ENCODE data around the gene SLC7A6OS.

SLC7A6OS gene

DNA sequence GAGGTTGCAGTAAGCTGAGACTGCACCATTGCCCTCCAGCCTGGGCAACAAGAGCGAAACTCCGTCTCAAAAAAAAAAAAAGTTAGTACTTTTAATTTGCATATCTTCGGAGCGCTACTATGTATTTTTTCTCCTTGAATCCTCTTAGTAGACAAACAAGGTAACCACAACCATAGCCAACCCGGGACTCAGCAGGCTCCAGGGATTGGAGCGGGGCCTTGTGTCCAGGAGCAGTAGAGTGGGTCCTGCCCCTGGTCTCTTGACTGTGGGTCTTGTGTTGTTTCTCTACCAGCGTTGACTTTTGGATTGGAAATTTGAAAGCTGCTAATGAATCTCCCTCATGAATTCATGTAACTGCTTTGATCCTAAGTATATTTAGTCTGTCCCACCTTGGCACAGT lies 32.4 kb upstream of the SLC7A6OS start:
- DNase-seq = no peak

DNA sequence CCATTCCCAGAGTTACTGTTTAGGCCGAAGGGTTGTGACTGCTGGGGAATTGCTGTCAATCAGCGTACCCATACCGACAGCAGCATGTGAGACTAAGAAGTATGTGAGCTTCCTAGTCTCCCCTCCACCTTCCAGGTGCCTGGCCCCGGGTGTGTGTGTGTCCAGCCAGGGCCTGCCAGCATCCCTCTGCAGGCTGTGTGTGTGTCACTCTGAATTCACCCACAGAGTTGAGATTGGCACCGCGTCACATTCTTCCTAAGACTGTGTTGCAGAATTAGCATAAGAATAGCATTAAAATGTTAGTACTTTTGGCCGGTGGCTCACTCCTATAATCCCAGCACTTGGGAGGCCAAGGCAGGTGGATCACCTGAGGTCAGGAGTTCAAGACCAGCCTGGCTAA lies 31.9 kb upstream of the SLC7A6OS start:
- DNase-seq = no peak

DNA sequence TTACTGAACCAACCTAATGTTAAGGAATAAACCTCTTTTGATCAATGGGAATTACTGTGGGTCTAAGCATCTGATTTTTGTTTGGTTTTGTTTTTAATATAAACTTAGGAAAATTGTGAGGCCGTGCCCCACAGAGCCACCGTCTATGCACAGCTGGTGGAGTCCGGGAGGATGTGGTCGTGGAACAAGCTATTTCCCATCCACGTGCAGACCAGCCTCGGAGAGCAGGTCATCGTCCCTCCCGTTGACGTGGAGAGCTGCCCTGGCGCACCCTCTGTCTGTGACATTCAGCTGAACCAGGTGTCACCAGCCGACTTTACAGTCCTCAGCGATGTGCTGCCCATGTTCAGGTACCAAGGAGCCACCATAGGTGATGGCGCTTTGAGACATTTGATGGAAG lies 28.5 kb upstream of the SLC7A6OS start:
- no peak for DNase-seq

DNA sequence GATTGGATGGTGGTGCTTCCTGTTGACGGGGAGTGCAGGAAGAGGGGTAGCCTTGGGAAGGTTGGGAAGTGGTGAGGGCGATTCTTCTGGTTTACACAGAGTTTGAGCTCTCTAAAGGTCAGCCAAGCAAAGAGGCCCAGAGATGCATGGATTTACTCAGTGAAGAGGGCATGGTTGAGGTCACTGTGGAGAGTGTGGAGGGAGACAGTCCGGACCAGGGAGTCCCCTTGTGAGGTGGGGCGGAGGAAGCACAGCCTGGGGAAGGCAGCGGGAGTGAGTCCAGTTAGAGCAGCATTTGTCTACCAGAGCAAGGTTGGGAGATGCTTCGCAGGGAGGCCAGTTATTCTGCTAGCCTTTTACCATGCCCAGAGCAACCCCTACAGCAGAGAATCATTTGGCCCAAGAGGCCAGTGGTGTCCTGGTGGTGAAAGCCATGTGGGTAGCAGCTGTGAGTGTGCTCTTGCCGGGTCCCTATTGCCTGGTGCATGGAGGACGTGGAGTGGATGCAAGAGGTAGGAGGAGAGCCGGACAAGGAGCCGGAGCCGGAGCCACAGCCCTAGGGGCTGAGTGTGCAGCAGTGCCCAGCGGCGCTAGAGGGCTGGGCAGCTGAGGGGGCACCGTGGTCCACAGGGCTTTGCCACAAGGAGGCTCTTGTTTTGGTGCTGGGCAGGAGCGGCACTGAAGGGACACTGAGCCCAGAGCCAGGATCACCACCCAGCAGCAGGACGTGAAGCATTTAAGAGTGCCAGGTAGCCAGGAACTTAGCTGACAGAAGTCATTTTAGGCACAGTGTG lies 27.8 kb upstream of the SLC7A6OS start:
- no peak for DNase-seq

DNA sequence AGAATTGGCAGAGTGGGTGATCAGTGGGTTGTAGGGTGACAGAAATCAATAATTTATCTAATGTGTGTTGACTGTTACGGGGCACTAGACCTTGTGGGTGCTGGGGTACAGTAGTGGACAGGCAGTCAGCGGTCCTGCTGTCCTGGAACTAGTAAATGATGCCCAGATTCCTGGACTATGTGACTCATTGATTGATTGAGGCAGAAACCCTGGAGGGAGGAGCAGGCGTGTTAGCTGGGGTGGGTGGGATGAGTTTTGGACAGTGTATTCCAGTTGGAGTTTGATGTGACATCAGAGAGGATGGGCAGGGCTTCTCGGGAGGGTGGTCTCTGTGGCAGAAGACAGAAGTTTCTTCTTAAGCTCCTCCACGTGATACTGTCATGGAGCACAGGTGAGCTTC lies 24.4 kb upstream of the SLC7A6OS start:
- DNase-seq = no peak

DNA sequence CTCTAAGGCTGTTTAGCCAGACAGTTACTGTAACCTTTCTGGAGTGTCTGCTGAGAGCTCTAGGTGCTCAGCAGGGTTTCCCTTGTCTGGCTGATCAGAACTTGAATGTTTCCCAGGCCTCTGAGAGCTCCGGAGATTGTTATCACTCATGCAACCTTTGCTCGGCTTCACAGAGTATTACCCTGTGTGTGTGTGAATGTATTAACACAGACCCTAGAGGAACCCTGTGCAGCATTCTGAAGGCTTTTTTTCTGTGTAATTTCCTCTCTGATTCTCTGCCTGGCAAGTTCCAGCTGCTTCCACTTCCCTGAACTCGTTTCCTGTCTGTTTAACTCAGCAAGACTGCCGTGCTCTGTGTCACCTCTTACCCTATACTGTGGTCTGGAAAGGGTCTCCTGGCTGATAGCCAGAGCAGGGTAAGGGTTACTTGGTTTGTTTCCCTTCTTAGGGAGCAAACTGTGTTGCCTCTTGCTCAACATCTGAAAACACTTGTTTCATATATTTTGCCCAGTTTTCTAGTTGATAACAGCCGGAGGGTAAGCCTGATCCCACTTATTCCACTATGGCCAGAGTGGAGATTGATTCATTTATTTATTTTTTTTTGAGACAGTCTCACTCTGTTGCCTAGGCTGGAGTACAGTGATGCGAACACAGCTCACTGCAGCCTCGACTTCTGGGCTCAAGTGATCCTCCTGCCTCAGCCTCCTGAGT lies 21.8 kb upstream of the SLC7A6OS start:
- DNase-seq = no peak

DNA sequence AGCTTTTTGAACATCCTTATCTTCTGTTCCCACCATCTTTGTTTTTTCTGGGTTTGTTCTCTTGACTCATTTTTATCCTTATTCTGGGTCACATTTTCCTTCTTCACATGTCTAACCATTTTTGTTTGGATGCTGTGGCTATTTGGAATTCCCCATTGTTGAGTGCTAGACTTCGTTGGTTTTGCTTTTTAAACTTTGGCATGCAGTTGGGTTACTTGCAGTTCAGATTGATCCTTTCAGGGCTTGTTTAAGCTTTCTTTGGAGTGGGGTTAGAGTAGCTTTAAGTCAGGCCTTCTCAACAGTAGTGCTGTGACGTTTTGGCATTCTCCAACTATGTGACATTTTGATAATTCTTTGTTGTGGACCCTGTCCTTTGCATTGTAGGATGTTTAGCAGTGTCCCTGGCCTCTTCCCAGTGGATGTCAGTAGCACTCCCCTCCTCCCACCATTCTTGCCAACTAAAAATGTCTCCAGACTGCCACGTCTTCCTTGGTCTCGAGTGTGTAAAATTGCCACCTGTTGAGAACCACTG lies 21.2 kb upstream of the SLC7A6OS start:
- no peak for DNase-seq

DNA sequence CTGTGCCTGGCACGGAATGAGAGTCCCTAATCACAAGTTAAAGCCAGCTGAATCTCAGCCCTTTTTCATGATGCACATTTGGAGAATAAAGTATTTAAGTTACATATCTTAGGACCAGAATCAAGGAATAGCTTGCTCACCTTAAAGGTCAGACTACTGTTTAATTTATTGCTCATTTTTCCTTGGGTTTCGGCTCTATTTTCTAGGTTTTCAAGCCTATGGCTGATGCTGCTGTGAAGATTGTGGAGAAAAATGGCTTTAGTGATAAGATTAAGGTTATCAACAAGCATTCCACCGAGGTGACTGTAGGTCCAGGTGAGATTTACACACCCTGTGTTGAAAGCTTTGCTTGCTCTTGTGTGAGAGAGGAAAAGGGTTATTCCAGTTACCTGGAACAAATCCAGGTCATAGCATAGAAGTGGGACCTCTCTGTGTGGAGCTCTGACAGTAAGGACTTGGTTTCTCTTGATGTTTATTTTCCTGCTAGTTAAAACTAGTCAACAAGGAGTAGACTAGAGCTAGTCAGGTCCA lies 18.2 kb upstream of the SLC7A6OS start:
- DNase-seq = no peak

DNA sequence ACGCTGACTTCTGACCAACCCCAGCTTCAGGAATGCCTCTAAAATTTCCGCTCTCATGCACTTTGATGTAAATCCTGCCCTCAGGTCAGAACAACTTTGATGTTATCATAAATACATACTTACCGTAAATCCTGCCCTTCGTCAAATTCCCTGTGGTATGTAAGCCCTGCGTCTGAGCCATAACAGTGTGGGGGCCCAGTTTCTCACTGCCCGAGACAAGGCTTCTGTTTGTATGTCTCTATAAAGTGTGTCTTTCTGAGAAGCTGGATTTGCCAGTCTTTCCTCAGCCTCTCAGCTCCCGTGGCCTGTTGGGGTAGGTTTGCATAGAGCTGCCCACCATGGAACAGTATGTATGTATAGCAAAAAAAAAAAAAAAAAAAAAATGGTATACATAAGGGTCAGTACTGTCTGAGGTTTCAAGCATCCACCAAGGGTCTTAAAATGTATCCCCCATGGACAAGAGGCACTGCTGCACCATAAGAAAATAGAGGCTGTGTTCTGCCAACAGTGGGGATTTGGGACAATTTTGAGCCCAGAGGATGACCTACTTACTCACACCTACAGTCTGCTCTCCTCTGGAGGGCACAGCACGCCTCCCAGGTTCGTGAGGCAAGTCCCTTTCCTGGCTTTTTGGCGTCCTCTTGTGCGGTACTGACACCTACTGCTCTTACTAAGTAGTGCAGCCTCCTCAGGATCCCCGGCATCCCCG lies 17.6 kb upstream of the SLC7A6OS start:
- DNase-seq = peak; percentile 84

DNA sequence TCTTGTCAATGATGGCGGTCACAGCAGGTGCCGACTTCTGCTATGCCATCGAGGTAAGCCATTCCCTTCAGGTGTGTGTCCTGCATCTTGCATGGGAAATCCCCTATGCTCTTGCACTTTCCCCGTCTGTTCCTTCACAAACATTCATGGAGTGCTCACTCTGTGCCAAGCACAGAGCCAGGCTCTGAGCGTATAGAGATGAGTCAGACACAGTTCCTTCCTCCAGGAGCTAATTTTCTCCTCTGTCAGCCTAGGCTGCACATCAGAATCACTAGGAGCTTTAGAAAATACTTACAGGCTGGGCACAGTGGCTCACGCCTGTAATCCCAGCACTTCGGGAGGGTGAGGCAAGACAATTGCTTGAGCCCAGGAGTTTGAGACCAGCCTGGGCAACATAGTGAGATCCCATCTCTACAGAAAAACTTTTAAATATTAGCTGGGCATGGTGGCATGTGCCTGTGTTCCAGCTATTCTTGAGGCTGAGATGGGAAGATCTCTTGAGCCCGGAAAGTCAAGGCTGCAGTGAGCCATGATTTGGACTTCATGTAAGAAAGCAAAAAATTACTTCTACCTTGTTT lies 14.1 kb upstream of the SLC7A6OS start:
- DNase-seq = no peak

DNA sequence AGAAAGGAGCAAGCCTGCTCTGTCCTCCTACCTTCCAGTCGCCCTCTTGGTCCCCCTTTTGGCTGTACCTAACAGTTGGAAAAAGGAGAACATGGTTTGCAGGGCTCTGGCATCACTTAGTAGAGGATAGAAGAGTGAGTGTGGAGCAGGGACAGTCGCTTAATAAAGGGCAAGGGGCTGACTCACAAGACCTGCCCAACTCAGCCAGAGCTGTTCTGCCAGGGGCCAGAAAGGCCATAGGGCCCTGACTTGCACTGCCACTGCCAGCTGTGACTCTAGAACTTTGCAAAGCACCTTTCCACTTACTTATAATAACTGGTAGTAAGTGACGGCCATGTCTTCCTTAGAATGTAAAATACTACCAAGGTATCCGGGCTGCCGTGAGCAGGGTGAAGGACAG lies 13.6 kb upstream of the SLC7A6OS start:
- DNase-seq = no peak

DNA sequence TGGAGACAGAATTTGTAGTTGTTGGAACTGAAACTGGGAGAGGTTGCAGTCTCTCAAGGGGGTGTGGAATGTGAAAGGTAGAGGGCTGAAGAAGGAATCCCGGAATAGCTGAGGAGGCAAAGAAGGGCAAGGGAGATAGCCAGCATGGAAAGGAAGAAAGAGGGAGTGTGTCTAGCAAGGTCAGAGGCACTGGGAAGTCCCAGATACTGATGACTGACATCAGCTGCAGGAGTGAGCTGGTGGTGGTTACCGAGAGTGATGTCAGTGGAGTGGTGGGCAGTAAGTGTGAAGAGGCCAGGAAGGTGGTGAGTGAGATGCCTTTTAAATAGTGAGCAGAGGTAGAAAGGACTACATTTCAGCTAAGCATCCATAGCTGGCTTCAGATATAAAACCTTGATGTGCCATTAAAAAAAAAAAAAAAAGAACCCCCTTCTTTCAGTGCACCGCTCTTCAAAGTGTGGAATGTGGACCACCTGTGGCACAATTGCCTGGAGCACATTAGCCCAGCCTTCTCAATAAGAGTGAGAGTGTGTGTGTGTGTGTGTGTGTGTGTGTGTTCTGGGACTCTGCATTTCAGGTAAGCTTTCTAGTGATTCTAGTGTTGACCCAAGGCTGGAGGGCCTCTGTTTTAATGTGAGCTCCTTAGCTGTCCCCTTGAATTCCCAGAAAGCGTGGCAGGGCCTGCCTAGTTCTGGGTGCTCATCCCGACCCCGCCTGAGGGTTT lies 8.6 kb upstream of the SLC7A6OS start:
- no peak for DNase-seq

DNA sequence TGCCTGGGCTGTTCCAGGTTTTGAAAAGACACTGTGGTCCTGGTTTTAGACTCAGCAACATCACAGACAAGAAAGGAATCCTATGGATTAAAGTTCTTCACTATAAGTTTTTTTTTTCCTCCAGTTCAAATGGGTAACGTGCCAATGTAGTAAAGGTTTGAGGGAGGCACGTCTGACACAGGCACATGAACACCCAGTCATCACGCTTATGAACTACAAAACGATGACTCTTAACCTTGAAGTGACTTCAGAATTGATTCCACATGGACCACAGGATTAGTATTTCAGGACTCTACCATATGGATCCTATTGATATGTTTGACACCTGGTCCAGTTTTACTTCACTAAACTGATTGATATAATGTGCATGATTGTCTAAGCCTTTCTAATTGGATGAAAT lies 2.4 kb upstream of the SLC7A6OS start:
- DNase-seq = no peak

DNA sequence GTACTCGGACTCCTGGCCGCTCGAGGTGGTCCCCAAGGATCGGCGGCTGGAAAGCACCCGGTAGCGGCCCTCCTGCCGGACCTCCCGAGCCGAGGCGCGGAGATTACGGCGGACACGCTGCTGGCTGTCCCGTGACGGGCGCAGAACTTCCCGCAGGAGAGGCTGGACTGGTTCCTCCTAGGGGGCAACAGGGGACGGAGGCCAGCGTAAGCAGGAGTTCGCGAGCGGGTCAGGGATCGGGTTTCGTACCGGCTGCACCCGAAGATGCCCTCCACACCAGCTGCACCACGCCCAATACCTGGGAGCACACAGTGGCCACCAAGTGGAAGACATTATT lies 341 bp downstream of the SLC7A6OS start:
- no peak for DNase-seq

DNA sequence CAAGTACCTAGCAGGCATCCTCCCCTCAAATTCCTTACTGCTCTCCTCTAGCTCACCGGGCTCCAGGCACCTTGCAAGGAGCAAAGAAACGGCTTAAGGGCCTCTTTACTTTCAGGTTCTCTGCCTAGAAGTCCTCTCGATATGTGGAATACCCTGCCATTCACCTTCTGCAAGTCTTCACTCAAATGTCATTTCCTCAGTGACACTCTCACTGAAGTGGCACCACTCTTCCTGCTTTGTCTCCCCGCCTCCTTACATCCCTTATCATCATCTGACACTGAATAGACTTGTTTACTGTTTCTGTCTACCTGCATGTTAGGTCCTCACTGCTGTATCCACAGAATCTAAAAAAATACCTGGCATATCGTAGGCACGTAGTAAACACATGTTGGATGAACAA lies 947 bp downstream of the SLC7A6OS start:
- no peak for DNase-seq

DNA sequence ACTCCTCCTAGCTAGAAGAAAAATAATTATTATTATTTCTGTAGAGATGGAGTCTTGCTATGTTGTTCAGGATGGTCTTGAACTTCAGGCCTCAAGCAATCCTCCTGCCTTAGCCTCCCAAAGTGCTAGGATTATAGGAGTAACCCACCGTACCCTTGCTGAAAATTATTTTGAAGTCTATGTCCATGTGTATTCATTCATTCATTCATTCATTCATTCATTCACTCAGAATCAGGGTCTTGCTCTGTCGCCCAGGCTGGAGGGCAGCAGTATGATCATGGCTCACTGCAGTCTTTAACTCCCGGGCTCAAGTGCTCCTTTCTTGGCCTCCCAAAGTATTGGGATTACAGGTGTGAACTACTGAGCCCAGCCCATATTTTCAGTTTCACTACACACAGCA lies 4.1 kb downstream of the SLC7A6OS start:
- no peak for DNase-seq

DNA sequence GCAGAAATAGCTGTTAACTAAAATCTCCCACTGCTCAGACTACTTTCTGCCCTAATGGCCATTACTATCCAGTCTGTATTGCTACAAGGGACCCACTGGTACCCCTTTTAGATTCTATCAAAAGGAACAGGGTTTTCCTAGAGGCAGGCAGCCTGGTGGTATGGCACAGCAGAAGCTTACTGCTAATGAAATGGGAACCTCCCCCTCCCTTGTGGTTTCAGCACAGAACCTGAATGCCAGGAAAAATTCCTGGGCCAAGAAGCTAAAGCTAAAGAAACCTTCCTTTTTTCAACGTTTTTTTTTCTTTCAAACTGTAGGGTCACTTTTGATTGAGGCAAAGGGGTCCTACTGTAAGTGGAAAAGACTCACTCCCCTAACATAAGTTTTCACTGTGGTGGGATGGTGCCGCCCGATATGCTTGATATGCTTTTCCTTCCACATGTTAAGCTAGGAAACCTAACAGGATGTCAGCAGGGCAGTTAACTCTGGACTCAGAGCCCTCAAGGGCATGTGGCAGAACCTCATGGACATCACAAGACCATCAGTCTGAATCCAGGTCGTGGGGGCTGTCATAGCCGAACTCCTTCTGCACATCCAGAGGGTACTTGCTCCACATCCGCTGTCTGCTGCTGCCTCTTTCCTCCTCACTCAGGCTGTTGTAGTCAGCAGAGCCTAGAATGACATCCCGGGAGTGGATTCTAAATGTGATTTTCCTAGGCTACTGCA lies 9.8 kb downstream of the SLC7A6OS start:
- DNase-seq = no peak

DNA sequence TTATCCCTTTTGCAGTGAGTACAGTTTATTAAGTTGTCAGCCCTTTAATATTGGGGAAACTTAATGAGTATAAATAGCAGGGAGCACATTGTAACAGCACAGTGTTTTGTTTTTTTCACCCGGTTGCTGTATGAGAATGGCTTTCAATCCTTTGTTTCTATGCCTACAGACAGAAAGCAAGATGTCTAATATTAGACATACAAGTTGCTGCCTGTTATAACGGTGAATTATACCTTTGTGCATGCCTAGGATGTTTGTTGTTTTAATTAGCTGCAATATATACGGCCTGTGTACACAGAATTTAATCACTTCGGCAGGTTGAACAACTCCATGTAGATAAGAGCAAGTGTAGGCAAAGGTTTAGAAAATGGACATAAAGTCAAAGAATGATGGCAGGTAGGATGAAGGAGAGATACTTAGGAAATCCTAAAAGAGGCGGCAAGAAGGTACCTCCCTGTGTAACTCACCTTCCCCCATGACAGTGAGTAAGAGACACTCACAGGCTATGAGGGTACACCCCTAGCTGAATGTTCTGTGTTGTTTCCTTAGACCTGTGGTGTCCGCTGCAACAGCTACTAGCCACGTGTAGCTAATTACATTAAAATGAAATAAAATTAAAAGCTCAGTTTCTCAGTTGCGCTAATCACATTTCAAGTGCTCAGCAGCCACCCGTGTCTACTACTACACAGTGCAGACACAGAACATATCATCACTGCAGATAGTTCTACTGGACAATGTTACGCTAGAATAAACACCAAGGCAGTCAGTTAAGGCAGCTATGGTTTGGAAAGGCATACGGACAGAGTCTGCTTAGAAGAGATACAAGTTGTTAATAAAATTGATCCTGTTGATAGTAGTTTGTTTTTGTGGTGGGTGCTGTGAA lies 10.9 kb downstream of the SLC7A6OS start:
- no peak for DNase-seq

DNA sequence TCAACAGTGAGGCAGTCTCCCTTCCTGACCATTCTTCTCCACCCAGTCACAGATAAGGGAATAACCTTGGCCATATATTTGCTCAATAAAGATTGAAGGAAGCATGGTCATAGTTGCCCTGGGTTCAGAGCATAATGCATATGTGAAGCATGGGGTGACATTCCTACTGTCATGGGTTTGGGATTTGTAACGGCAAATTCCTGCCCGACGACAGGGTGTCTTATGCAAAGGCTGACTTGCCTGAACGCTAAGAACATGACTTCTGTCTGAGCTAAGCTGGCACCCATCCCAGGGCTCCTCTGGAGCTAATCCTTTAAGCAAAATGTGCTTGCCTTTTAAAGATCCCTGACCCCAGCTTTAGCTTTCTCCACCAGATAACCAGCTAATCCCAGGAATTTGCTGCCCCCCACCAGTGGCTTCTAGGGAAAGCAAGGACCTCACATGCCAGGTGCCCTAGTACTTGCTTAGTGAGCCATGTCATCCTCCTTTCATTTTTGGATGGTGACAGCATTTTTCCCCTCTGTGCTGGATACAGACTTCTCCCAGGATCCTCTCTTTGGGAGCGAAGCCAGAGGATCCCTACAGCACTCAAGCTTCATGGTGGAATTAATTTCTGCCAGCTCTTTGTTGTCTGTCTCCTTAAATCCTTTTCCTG lies 11.7 kb downstream of the SLC7A6OS start:
- no peak for DNase-seq

DNA sequence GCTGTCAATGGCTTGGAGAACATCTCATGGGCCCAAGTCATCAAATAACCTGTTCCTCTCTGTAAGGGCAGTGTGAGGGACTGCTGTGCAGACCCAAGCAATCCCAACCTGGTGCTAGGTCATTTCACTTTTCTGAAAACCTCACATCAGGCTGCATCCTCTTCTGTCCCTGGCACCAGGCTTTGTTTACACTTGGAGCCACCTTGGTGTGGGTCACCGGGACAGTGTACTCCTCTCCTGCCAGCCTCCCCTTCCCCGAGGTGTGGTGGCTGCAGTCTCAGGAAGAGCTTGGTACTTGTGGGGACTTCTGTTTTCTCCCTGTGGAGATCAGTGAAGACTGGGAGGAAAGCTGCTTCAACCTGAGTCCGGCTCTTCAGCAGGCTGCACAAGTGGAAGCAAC lies 12.4 kb downstream of the SLC7A6OS start:
- no peak for DNase-seq
